Endothelial cell of umbilical vein (primary cell): ENCODE results near the gene SORL1. TPM values are rescaled to one million over a fixed set of nuclear protein-coding genes. Genes with fewer than 3 reads are reported as not detected.

Source experiments
- Bru-seq: library from RNA; stranded (reverse); fragments of 400-500 nt; gene quantifications from one replicate; lab custom pipeline; 2021; lab: Mats Ljungman, UMichigan
- BruChase-seq, 2 experiments: library from RNA; stranded (reverse); fragments of 400-500 nt; gene quantifications; one replicate each; lab custom pipeline; 2021; lab: Mats Ljungman, UMichigan
- BruUV-seq: library from RNA; stranded (reverse); fragments of 400-500 nt; replicated peaks from 2 replicates; lab custom pipeline; 2021; lab: Mats Ljungman, UMichigan
- CTCF ChIA-PET: fragments of 300-600, 350-600 bp; sonication (Branson Sonifier 250); formaldehyde crosslinking; loops from one replicate; lab custom pipeline; 2021; ENCODE audit warnings: antibody characterized with exemption, inconsistent platforms; lab: Charles Lee
- POLR2A ChIA-PET: fragments of 300-600, 350-600 bp; sonication (Branson Sonifier 250); formaldehyde crosslinking; loops from one replicate; lab custom pipeline; 2021; ENCODE audit warnings: antibody characterized with exemption, inconsistent platforms; lab: Charles Lee
- DNase-seq: peaks from one replicate; pipeline ENCODE4 v3.0.0-alpha.2; 2011; ENCODE audit warnings: low read depth, low spot score
- FAIRE-seq: peaks from 2 replicates; lab custom pipeline; 2011; peaks lifted over from hg19 to GRCh38; lab: Jason Lieb, UNC
- H2AFZ ChIP-seq: 2 replicates; pipeline ENCODE4 v1.6.0; 2012; ENCODE audit warnings: low read depth, low read length, control low read depth, inconsistent platforms
- H3K27ac ChIP-seq: 2 replicates; pipeline ENCODE4 v1.5.1; 2011; ENCODE audit warnings: low read depth, mild to moderate bottlenecking, control low read depth, low read length, moderate library complexity; ENCODE audit not compliant: insufficient read depth
- H3K27me3 ChIP-seq, 2 experiments: 2 replicates each; pipeline versions ENCODE4 v1.6.0 to v1.6.1; 2011; ENCODE audit warnings: low read length in 2 of 2, mixed read lengths in 1 of 2; ENCODE audit not compliant: control insufficient read depth in 2 of 2, insufficient read depth in 2 of 2
- H3K36me3 ChIP-seq, 2 experiments: 2 replicates in 1 of 2; 3 replicates in 1 of 2; pipeline ENCODE4 v1.5.1; 2011; ENCODE audit warnings: low read length in 2 of 2, mild to moderate bottlenecking in 1 of 2, moderate library complexity in 1 of 2; ENCODE audit not compliant: control insufficient read depth in 2 of 2, insufficient read depth in 2 of 2; ENCODE audit errors: extremely low read depth in 1 of 2
- H3K4me1 ChIP-seq: 3 replicates; pipeline ENCODE4 v1.5.1; 2011; ENCODE audit warnings: mild to moderate bottlenecking, low read length; ENCODE audit not compliant: control insufficient read depth, insufficient read depth; ENCODE audit errors: extremely low read depth
- H3K4me2 ChIP-seq: 2 replicates; pipeline ENCODE4 v1.6.1; 2011; ENCODE audit warnings: low read length, control low read depth, mixed read lengths; ENCODE audit not compliant: insufficient read depth
- H3K4me3 ChIP-seq, 3 experiments: fragments of 200-600 bp in 1 of 3; sonication (generic), shearing (Covaris generic) in 1 of 3; replicated peaks in 1 of 3; 2 replicates each; pipeline ENCODE4 v1.5.1; 2011 to 2016; ENCODE audit warnings: control low read depth in 3 of 3, low read length in 3 of 3, mild to moderate bottlenecking in 2 of 3, inconsistent platforms in 1 of 3, low read depth in 1 of 3, moderate library complexity in 1 of 3; ENCODE audit not compliant: insufficient read depth in 1 of 3
- H3K79me2 ChIP-seq: 2 replicates; pipeline ENCODE4 v1.6.0; 2012; ENCODE audit warnings: low read length, inconsistent platforms; ENCODE audit not compliant: control insufficient read depth, insufficient read depth
- H3K9ac ChIP-seq: replicated peaks from 2 replicates; pipeline ENCODE3; 2011; ENCODE audit warnings: low read length, control low read depth; ENCODE audit not compliant: insufficient read depth; ENCODE audit errors: extremely low read depth
- H3K9me1 ChIP-seq: replicated peaks from 3 replicates; pipeline ENCODE4 v1.6.0; 2011; ENCODE audit warnings: mild to moderate bottlenecking, low read length; ENCODE audit not compliant: control insufficient read depth, insufficient read depth; ENCODE audit errors: extremely low read depth
- H3K9me3 ChIP-seq: replicated peaks from 2 replicates; pipeline ENCODE4 v1.5.1; 2012; ENCODE audit warnings: low read length, inconsistent platforms; ENCODE audit not compliant: control insufficient read depth, insufficient read depth
- H4K20me1 ChIP-seq: replicated peaks from 2 replicates; pipeline ENCODE3; 2011; ENCODE audit warnings: mild to moderate bottlenecking, low read length; ENCODE audit not compliant: control insufficient read depth, insufficient read depth; ENCODE audit errors: extremely low read depth
- CTCF ChIP-seq, 2 donors: IDR thresholded peaks; 1 replicate in 1 of 2; 2 replicates in 1 of 2; pipeline ENCODE4 v1.5.1; 2011; ENCODE audit warnings: low read length in 2 of 2, mild to moderate bottlenecking in 2 of 2, moderate library complexity in 2 of 2, control low read depth in 1 of 2, inconsistent platforms in 1 of 2, low read depth in 1 of 2; ENCODE audit not compliant: insufficient read depth in 1 of 2; ENCODE audit errors: extremely low read depth in 1 of 2
- EZH2 ChIP-seq: IDR thresholded peaks from 2 replicates; pipeline ENCODE4 v1.6.1; 2012; ENCODE audit warnings: borderline replicate concordance, low read depth, mild to moderate bottlenecking, moderate library complexity, low read length, inconsistent platforms; ENCODE audit not compliant: severe bottlenecking
- GATA2 ChIP-seq: IDR thresholded peaks from 2 replicates; pipeline ENCODE4 v1.7.0; 2011; ENCODE audit warnings: low read depth, mild to moderate bottlenecking, moderate library complexity, mixed read lengths, low read length; ENCODE audit not compliant: insufficient read length, insufficient read depth
- MAX ChIP-seq: IDR thresholded peaks from 2 replicates; pipeline ENCODE4 v1.6.1; 2011; ENCODE audit not compliant: insufficient read depth, insufficient read length
- dilution Hi-C: fragments of 300-500 bp; cut with MboI; formaldehyde crosslinking; loops from one replicate; pipeline ENCODE4 v1.15.0; 2019; ENCODE audit warnings: low sequenced_read_pairs; ENCODE audit not compliant: extremely low pct_ligation_motif_present
- intact Hi-C: fragments of 100-400 bp; cut with micrococcal nuclease; formaldehyde crosslinking; loops from one replicate; pipeline ENCODE4 v1.10.0; 2022
- long read RNA-seq: library from polyadenylated mRNA; stranded (forward); transcript quantifications from one replicate; pipeline ENCODE4 v2.0.0, GENCODE V29; 2021
- polyA minus RNA-seq, 3 experiments: library from RNA; depleted of rRNA, polyadenylated mRNA; stranded (reverse); fragments of >200 nt; gene quantifications; 1 replicate in 1 of 3; 2 replicates in 2 of 3; pipeline ENCODE4 v1.2.3, GENCODE V29; 2011
- polyA plus RNA-seq, 4 experiments: library from polyadenylated mRNA; depleted of rRNA in 3 of 4; stranded (reverse) in 3 of 4; unstranded in 1 of 4; fragments of >200 nt; gene quantifications; 2 replicates each; pipeline versions ENCODE4 v1.2.1 to v1.2.3, GENCODE V29; 2011 to 2012; ENCODE audit warnings: missing spikeins in 1 of 4
- total RNA-seq: library from RNA; stranded (reverse); gene quantifications from 2 replicates; pipeline ENCODE4 v1.2.3, GENCODE V29; 2021

The SORL1 gene, protein sequence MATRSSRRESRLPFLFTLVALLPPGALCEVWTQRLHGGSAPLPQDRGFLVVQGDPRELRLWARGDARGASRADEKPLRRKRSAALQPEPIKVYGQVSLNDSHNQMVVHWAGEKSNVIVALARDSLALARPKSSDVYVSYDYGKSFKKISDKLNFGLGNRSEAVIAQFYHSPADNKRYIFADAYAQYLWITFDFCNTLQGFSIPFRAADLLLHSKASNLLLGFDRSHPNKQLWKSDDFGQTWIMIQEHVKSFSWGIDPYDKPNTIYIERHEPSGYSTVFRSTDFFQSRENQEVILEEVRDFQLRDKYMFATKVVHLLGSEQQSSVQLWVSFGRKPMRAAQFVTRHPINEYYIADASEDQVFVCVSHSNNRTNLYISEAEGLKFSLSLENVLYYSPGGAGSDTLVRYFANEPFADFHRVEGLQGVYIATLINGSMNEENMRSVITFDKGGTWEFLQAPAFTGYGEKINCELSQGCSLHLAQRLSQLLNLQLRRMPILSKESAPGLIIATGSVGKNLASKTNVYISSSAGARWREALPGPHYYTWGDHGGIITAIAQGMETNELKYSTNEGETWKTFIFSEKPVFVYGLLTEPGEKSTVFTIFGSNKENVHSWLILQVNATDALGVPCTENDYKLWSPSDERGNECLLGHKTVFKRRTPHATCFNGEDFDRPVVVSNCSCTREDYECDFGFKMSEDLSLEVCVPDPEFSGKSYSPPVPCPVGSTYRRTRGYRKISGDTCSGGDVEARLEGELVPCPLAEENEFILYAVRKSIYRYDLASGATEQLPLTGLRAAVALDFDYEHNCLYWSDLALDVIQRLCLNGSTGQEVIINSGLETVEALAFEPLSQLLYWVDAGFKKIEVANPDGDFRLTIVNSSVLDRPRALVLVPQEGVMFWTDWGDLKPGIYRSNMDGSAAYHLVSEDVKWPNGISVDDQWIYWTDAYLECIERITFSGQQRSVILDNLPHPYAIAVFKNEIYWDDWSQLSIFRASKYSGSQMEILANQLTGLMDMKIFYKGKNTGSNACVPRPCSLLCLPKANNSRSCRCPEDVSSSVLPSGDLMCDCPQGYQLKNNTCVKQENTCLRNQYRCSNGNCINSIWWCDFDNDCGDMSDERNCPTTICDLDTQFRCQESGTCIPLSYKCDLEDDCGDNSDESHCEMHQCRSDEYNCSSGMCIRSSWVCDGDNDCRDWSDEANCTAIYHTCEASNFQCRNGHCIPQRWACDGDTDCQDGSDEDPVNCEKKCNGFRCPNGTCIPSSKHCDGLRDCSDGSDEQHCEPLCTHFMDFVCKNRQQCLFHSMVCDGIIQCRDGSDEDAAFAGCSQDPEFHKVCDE (N-terminal part only)
- 0.16 and 0.31 TPM in 2 replicates for total RNA-seq
- 0.10 and 0.17 TPM in 2 replicates for polyA plus RNA-seq
- 0.04 and 0.05 TPM in 2 replicates for polyA plus RNA-seq (2011; cell fraction: cytosol; rRNA removed)
- polyA plus RNA-seq (2011; cell fraction: nucleus; rRNA removed) = 0.20 and 0.81 TPM in 2 replicates
- polyA plus RNA-seq (2012) = 0.08 and 0.15 TPM in 2 replicates
- 0.27 and 0.83 TPM in 2 replicates for polyA minus RNA-seq
- 5.1 TPM for polyA minus RNA-seq (2011; cell fraction: cytosol; rRNA and poly(A)+ RNA removed)
- 0.34 TPM in 2 replicates for polyA minus RNA-seq (2011; cell fraction: nucleus; rRNA and poly(A)+ RNA removed)
- Bru-seq, nascent RNA = percentile 14 among the genes with signal in this experiment
- BruChase-seq, experiment 1, labeled RNA remaining after a 6-hour chase = percentile 14 among the genes with signal in this experiment
- percentile 13 among the genes with signal in this experiment for BruChase-seq, experiment 2, labeled RNA remaining after a 2-hour chase
- long read RNA-seq = 0 reads

DNA sequence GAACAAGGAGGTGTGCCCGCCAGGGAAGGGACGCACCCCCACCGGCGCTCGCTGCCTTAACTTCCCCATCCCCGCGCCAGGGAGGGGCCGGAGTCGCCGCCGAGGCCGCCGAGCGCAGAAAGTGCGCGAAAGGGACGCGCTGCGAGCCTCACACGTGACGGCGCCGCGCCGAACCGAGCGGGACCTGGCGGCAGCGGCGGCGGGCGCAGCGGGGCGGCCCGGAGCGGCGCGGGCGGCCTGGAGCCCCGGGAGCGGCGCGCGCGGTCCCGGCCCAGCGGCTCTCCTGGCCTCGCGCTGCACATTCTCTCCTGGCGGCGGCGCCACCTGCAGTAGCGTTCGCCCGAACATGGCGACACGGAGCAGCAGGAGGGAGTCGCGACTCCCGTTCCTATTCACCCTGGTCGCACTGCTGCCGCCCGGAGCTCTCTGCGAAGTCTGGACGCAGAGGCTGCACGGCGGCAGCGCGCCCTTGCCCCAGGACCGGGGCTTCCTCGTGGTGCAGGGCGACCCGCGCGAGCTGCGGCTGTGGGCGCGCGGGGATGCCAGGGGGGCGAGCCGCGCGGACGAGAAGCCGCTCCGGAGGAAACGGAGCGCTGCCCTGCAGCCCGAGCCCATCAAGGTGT is at the start of gene SORL1:
Gene SORL1 (plus strand): TSS at position 329 of the 623 bp plus-strand sequence. CDS start 18 bp downstream, at position 347.
- H3K36me3 ChIP-seq = no peaks in the 10 kb centered on the region
- no peaks in the 10 kb centered on the region for H4K20me1 ChIP-seq
- H3K9me1 ChIP-seq = no peaks in the 10 kb centered on the region
- POLR2A ChIA-PET = no interaction called here
- CTCF ChIA-PET = interaction anchor here (0.7 to 2.4 kb wide), 9 partner anchors 11 to 139 kb away, joined by 3 to 12 read pairs (median 3); no protein-coding TSS in a partner anchor
- peak within 1 kb of the TSS; percentile 61 for H2AFZ ChIP-seq
- dilution Hi-C loops (no loop called here), intact Hi-C loops (loop anchor here (1.0 kb wide), 2 partner anchors 12 to 139 kb away; no protein-coding TSS in a partner anchor)
- BruUV-seq = no TSS peak
- no peaks in the 10 kb centered on the region for H3K9me3 ChIP-seq
- peak within 1 kb of the TSS; percentile 39 for H3K4me2 ChIP-seq
- H3K79me2 ChIP-seq = no peaks in the 10 kb centered on the region
- peaks cover 41 to 44% of the 10 kb centered on the region in 2 experiments for H3K27me3 ChIP-seq
- TF ChIP-seq MAX (no peak), CTCF (IDR thresholded peaks at IDR 0.05; ENCODE audit: extremely low read depth in 1 of 2, insufficient read depth in 1 of 2, low read depth in 1 of 2, low read length in 2 of 2) (peak; percentile 41 to 64), GATA2 (no peak), EZH2 (peak; percentile 80)
- FAIRE-seq (no peak), DNase-seq (peak; percentile 26)
- no peak within 1 kb of the TSS for H3K27ac ChIP-seq
- H3K4me1 ChIP-seq = no peaks in the 10 kb centered on the region
- peak within 1 kb of the TSS in 2 of 3 experiments; percentile 1 to 38 for H3K4me3 ChIP-seq
- H3K9ac ChIP-seq = no peak within 1 kb of the TSS
